Measurements from ENCODE around the gene MACF1.
"Not testable (repeated sequence)": the region's sequence is repeated elsewhere in the genome, so short reads cannot be mapped to it uniquely, and the experiment has no call there.

MACF1 gene

GRCh38 chr1:39507230-39507928 is 302.9 kb downstream of the MACF1 start:
- DNase-seq (ENCODE audit: low spot score) = no peak
- peak; percentile 19 for TF ChIP-seq CTCF (IDR thresholded peaks at IDR 0.05; ENCODE audit: extremely low read depth, insufficient read depth, missing control alignments)
- in situ Hi-C loops (cut with MboI; ENCODE audit: low pct_unique_long_range_greater_than_20kb, low sequenced_read_pairs, unreplicated experiment) = no loop called here

DNA sequence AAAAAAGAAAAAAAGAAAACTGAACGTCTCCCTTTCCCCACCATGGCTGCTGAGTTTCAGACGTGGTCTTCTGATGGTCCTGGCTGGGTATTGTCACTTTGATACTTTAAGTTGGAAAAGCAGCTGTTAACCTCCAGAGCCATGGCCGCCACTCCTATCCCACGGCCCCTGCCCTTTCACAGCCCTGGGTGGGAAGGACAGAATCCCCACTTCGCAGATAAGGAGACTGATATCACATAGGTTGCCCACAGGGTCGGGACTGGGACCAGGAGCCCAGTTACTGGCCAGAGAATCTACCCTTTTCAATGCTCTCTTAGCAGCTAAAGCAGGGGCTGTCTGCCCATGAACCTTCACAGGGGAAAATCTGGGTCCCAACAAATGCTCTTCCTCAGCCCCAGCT is 303.8 kb downstream of the MACF1 start:
- TF ChIP-seq CTCF (IDR thresholded peaks at IDR 0.05; ENCODE audit: extremely low read depth, insufficient read depth, missing control alignments) = no peak
- DNase-seq (ENCODE audit: low spot score) = no peak
- in situ Hi-C loops (cut with MboI; ENCODE audit: low pct_unique_long_range_greater_than_20kb, low sequenced_read_pairs, unreplicated experiment) = no loop called here

DNA sequence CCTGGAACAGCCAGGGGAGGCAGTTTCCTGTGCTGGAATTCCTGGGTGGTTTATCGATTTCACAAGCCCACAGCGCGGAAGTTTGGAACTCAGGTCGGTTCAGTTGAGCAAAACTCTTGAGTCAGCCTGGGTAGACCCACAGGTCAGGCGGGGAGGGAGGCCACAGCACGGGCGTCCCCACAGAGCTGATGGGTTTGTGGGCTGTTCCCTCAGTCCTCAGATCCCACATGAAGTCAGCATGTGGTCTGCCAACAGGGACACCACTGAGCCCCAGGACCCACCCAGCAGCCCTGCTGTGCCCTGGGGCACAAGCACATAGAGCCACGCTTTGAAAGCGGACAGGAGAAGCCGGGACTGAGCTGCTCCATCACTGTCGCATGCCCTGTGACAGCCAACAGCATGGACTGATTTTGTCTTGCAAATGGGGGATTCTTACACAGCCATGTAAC is 304.4 kb downstream of the MACF1 start:
- no peak for DNase-seq (ENCODE audit: low spot score)
- no peak for TF ChIP-seq CTCF (IDR thresholded peaks at IDR 0.05; ENCODE audit: extremely low read depth, insufficient read depth, missing control alignments)
- in situ Hi-C loops (cut with MboI; ENCODE audit: low pct_unique_long_range_greater_than_20kb, low sequenced_read_pairs, unreplicated experiment) = no loop called here

DNA sequence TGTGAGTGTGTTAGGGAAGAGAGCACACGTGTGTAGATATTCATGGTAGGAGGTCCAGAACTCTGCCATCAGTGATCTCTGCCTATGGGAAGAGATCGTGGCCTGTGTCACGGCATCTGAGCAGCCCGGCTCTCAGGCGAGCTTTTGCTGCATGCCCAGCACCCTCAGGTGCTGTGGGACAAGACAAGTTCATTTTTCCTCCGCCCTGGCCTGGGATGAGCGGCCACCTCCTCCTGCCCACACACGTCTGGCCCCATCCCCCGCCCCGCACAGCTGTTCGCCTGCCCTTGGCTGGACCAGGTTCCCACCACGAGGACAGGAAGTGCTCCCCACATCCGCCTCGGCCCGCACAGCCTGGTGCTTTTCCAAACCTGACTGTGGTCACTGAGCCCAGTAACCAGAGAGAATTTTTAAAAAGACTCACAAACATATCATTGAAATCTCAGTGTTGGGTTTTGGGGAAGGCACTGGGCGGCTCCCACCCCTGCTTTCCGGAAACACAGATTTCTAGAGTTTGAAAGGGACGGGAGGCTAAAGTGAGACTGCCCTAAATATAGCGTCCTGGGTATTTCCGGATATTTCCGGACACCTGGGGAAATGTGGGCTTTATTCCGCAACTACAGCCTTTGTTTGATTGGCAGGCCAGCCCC is 305.0 kb downstream of the MACF1 start:
- no peak for TF ChIP-seq CTCF (IDR thresholded peaks at IDR 0.05; ENCODE audit: extremely low read depth, insufficient read depth, missing control alignments)
- peak; percentile 55 for DNase-seq (ENCODE audit: low spot score)
- in situ Hi-C loops (cut with MboI; ENCODE audit: low pct_unique_long_range_greater_than_20kb, low sequenced_read_pairs, unreplicated experiment) = no loop called here

- DNase-seq (ENCODE audit: low spot score); in situ Hi-C loops (cut with MboI; ENCODE audit: low pct_unique_long_range_greater_than_20kb, low sequenced_read_pairs, unreplicated experiment): not testable (repeated sequence)
Observed at GRCh38 chr1:39510570-39511186, 306.2 kb downstream of the MACF1 start.

DNA sequence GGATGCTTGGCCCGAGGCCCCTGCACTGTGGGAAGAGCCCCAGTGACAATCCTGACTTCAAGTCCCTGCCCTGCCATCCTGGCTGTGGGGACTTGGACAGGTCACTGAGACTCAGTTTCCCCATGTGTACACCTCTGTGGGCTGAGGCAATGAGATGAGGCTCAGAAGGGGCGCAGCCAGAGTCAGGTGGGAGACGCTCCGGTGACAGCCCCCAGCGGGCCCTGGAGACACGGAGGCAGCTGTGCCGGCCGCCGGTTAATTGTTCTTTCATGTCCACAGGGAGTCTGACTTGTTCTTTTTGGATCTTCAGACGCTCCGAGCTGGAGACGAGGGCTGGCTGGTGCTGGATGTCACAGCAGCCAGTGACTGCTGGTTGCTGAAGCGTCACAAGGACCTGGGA is 307.0 kb downstream of the MACF1 start:
- DNase-seq (ENCODE audit: low spot score); in situ Hi-C loops (cut with MboI; ENCODE audit: low pct_unique_long_range_greater_than_20kb, low sequenced_read_pairs, unreplicated experiment): not testable (repeated sequence)

DNA sequence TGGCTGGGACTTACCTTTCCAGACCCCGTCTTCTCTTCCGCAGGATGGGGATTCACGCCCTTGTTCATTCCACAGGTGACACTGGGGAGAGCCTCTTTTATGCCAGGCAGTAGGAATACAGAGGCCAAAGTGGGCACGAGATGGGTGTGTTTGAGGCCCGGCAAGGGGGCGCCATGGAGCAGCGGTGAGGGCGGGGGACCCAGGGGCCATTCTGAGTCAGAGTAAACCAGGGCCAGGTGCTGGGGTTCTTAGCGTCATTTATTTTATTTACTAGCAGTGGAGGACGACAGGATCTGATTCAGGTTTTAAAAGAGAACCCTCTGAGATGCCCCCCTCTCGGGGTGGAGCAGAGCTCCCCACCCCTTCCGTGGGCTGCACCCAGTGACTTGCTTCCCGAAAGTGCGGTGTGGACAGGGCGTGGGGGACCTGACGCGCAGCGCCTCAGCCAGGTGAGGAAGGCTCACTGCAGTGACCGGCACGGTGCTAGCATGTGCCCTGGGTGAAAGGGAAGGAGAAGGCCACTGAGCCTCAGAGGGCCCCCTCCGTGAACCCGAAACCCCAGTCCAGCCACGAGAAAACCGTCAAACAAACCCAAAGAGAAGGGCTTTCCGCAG is 307.8 kb downstream of the MACF1 start:
- DNase-seq (ENCODE audit: low spot score); in situ Hi-C loops (cut with MboI; ENCODE audit: low pct_unique_long_range_greater_than_20kb, low sequenced_read_pairs, unreplicated experiment): not testable (repeated sequence)

DNA sequence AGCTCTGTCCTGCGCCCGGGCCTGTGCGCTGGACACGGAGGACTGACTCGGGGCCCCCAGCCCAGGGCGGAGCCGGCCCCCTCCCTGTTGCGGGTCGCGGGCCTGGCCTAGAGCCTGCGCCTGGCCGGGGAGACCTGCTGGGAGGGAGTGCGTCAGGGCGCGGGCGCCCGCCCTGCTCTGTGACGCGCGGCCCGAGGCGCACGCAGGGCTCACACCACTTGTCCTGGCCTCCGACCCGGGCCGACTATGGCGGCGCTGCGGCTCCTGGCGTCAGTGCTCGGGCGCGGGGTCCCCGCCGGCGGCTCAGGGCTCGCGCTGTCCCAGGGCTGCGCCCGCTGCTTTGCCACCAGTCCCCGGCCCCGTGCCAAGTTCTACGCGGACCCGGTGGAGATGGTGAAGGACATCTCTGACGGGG is 310.2 kb downstream of the MACF1 start:
- in situ Hi-C loops (cut with MboI; ENCODE audit: low pct_unique_long_range_greater_than_20kb, low sequenced_read_pairs, unreplicated experiment) = not testable (repeated sequence)

GRCh38 chr1:39515131-39516086 is 310.9 kb downstream of the MACF1 start:
- DNase-seq (ENCODE audit: low spot score); in situ Hi-C loops (cut with MboI; ENCODE audit: low pct_unique_long_range_greater_than_20kb, low sequenced_read_pairs, unreplicated experiment): not testable (repeated sequence)

More for the DNA sequence above, 310.2 kb downstream of the MACF1 start:
- not testable (repeated sequence) for DNase-seq (ENCODE audit: low spot score)

DNA sequence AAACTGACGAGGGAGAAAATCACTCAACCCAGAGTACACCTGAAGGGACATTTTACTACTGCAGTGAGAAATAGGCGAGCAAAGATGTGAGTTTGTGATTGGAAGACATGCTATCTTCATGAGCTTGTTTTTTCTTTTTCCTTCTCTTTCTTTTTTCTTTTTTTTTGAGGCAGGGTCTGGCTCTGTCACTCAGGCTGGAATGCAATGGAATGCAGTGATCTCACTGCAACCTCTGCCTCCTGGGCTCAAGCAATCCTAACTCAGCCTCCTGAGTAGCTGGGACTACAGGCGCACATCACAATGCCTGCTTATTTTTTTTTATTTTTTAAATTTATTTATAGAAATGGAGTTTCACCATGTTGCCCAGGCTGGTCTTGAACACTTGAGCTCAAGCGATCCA is 312.3 kb downstream of the MACF1 start:
- in situ Hi-C loops (cut with MboI; ENCODE audit: low pct_unique_long_range_greater_than_20kb, low sequenced_read_pairs, unreplicated experiment); DNase-seq (ENCODE audit: low spot score): not testable (repeated sequence)

- DNase-seq (ENCODE audit: low spot score); in situ Hi-C loops (cut with MboI; ENCODE audit: low pct_unique_long_range_greater_than_20kb, low sequenced_read_pairs, unreplicated experiment): not testable (repeated sequence)
Observed at GRCh38 chr1:39517936-39518335, 313.4 kb downstream of the MACF1 start.
